BE2C (cell line): ENCODE data around the gene KRTAP12-3.
"Not testable (repeated sequence)": the region's sequence is repeated elsewhere in the genome, so short reads cannot be mapped to it uniquely, and the experiment has no call there.

Experiments used
- DNase-seq: peaks from one replicate; pipeline ENCODE4 v3.0.0-alpha.2; 2020
- H3K27me3 ChIP-seq: fragments of 250-450 bp; sonication (Bioruptor Pico); 2 replicates; pipeline ENCODE4 v1.5.1; 2020; ENCODE audit warnings: mild to moderate bottlenecking
- H3K36me3 ChIP-seq: fragments of 250-450 bp; sonication (Bioruptor Pico); 2 replicates; pipeline ENCODE4 v1.5.1; 2020; ENCODE audit warnings: mild to moderate bottlenecking
- H3K4me1 ChIP-seq: fragments of 250-450 bp; sonication (Bioruptor Pico); 2 replicates; pipeline ENCODE4 v1.5.1; 2020
- H3K4me3 ChIP-seq: 2 replicates; pipeline ENCODE4 v1.5.1; 2011; ENCODE audit warnings: low read depth, low read length
- H3K9me3 ChIP-seq: fragments of 250-450 bp; sonication (Bioruptor Pico); 2 replicates; pipeline ENCODE4 v1.5.1; 2020
- TF ChIP-seq, protein P1 (sequence below): IDR thresholded peaks from 2 replicates; pipeline ENCODE4 v1.5.1; 2012; ENCODE audit warnings: mild to moderate bottlenecking, low read depth, low read length

Gene KRTAP12-3

DNA sequence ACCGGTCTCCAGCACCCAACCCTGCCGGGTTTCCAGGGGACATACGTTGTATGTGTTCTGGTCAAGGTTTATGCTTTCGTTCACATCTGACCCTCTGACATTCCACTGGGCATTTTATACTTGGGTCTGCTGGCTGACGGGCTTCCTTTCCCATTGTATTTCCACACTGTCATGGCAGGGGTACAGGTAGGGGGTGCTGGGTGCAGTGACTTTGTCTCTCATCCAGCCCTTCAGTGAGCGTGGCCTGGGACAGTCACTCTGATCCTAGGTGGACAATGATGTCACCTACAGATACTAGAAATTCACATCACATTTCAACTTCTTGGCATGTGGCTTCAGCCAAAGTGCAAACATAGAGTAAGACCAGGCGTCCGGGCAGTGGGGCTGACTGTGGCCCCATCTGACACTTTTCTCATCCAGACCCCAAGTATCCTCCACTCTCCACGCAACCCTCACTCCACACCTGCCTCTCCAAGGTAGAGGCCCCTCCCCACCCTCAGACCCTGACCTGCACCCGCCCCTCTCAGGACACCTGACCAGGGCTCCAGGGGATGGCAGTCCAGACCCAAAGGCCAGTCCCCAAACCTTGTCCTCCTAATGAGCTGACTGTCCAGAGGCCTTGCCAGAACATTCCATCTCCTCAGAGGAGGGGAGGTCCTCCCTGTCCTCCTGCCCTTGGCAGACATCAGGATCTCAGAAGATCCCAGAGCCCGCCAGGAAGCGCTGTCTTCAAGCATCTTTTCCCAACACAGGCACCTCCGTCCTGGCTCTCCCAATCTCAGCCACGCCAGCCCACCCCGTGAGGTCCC lies 21.3 kb upstream of the KRTAP12-3 start:
- Histone ChIP-seq H3K4me1 (no peaks in the 10 kb centered on the region), H3K9me3 (peaks cover 3% of the 10 kb centered on the region), H3K36me3 (no peaks in the 10 kb centered on the region), H3K4me3 (no peak overlapping the region), H3K27me3 (no peaks in the 10 kb centered on the region)
- TF ChIP-seq, protein P1, sequence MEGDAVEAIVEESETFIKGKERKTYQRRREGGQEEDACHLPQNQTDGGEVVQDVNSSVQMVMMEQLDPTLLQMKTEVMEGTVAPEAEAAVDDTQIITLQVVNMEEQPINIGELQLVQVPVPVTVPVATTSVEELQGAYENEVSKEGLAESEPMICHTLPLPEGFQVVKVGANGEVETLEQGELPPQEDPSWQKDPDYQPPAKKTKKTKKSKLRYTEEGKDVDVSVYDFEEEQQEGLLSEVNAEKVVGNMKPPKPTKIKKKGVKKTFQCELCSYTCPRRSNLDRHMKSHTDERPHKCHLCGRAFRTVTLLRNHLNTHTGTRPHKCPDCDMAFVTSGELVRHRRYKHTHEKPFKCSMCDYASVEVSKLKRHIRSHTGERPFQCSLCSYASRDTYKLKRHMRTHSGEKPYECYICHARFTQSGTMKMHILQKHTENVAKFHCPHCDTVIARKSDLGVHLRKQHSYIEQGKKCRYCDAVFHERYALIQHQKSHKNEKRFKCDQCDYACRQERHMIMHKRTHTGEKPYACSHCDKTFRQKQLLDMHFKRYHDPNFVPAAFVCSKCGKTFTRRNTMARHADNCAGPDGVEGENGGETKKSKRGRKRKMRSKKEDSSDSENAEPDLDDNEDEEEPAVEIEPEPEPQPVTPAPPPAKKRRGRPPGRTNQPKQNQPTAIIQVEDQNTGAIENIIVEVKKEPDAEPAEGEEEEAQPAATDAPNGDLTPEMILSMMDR, result no peak
- DNase-seq, result no peak

GRCh38 chr21:44637018-44637850 lies 20.5 kb upstream of the KRTAP12-3 start, which contains the start of gene KRTAP10-10:
KRTAP10-10 (plus strand) TSS chr21:44637356; CDS start chr21:44637418, 62 bp downstream.
- H3K4me3 ChIP-seq, result no peak within 1 kb of the TSS
- H3K9me3 ChIP-seq, result peaks cover 3% of the 10 kb centered on the region; the same call in 1 of the 2 replicates
- H3K27me3 ChIP-seq, result no peaks in the 10 kb centered on the region
- no peak for DNase-seq
- no peaks in the 10 kb centered on the region for H3K4me1 ChIP-seq
- no peaks in the 10 kb centered on the region for H3K36me3 ChIP-seq
- TF ChIP-seq, protein P1, result no peak

- not testable (repeated sequence) for DNase-seq, H3K27me3 ChIP-seq, H3K9me3 ChIP-seq, H3K4me1 ChIP-seq, H3K4me3 ChIP-seq, H3K36me3 ChIP-seq
Measured at GRCh38 chr21:44637851-44638348, 19.8 kb upstream of the KRTAP12-3 start.

- DNase-seq, H3K9me3 ChIP-seq, H3K4me3 ChIP-seq, H3K36me3 ChIP-seq, H3K4me1 ChIP-seq, H3K27me3 ChIP-seq: not testable (repeated sequence)
Measured at GRCh38 chr21:44638506-44639330, 19.0 kb upstream of the KRTAP12-3 start.

DNA sequence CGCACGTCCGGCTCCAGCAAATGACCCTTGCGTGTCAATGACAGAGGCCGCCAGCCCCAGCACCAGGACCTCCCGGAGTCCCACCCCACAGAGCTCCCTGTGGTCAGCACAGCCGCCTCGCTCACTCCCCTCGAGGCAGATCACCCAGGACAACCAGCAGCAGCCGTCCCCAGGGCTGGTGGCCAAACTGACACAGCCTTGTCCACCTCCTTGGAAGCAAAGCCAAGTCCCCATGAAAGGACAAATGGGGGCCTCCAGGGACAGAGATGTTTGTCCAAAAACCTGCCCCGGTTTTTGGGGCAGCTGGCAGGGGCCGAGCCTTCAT lies 18.4 kb upstream of the KRTAP12-3 start:
- no peaks in the 10 kb centered on the region for H3K27me3 ChIP-seq
- TF ChIP-seq, protein P1, result no peak
- no peak for DNase-seq
- H3K36me3 ChIP-seq, result no peaks in the 10 kb centered on the region
- H3K9me3 ChIP-seq, result peaks cover 3% of the 10 kb centered on the region; the same call in 1 of the 2 replicates
- no peak overlapping the region for H3K4me3 ChIP-seq
- H3K4me1 ChIP-seq, result no peaks in the 10 kb centered on the region

DNA sequence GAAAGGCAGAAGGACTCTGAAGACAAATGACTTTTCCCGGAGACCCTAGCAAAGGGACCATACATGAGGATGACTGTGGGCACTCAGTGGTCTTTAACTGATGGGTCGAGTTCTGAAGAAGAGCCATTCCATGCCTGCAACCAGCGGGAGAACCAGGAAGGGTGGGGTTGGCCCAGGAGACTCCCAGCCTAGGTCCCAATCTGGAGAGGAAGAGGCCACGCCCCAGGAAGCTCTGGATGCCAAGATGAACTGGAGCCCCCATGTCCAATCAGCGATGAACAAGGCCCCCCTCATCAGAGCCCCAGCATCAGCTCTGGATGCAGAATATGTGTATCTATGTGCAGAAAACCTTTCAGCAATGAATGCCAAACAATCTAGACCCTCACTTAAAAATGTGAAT lies 17.0 kb upstream of the KRTAP12-3 start:
- no peak overlapping the region for H3K4me3 ChIP-seq
- TF ChIP-seq, protein P1, result no peak
- H3K4me1 ChIP-seq, result no peaks in the 10 kb centered on the region
- peaks cover 3% of the 10 kb centered on the region; the same call in 1 of the 2 replicates for H3K9me3 ChIP-seq
- no peak for DNase-seq
- H3K36me3 ChIP-seq, result no peaks in the 10 kb centered on the region
- H3K27me3 ChIP-seq, result no peaks in the 10 kb centered on the region
